HG03196 (cell line): ENCODE data around the gene HMSD.

Experiments used
- ATAC-seq: cut with Tn5 transposase; IDR thresholded peaks from one replicate; pipeline ENCODE4 v1.9.1; 2021; ENCODE audit not compliant: unreplicated experiment

The HMSD gene

GRCh38 chr18:63953811-63954210, 4.7 kb downstream of the HMSD start:
- ATAC-seq: no peak

- no peak for ATAC-seq
Measured at GRCh38 chr18:63956755-63957154, 7.7 kb downstream of the HMSD start.

GRCh38 chr18:63960891-63961290, 11.8 kb downstream of the HMSD start:
- no peak for ATAC-seq

GRCh38 chr18:63961435-63961980, 12.4 kb downstream of the HMSD start:
- no peak for ATAC-seq

- no peak for ATAC-seq
Measured at GRCh38 chr18:63962137-63962536, 13.0 kb downstream of the HMSD start.

GRCh38 chr18:63963615-63964256, 14.6 kb downstream of the HMSD start:
- ATAC-seq: no peak

- no peak for ATAC-seq
Measured at GRCh38 chr18:63964908-63965307, 15.8 kb downstream of the HMSD start.

- no peak for ATAC-seq
Measured at GRCh38 chr18:63965716-63966330, 16.7 kb downstream of the HMSD start.

- peak; percentile 89 for ATAC-seq
Measured at GRCh38 chr18:63969942-63970808, 21.1 kb downstream of the HMSD start, which contains the start of gene SERPINB8. Gene SERPINB8, plus strand, starts transcription at chr18:63970081. Its CDS starts 8,228 bp downstream, at chr18:63978309.

GRCh38 chr18:63970809-63971205, 21.7 kb downstream of the HMSD start:
- no peak for ATAC-seq

- ATAC-seq: no peak
Measured at GRCh38 chr18:63971320-63972001, 22.4 kb downstream of the HMSD start.

GRCh38 chr18:63972002-63972376, 22.9 kb downstream of the HMSD start:
- ATAC-seq: no peak

GRCh38 chr18:63974991-63975390, 25.9 kb downstream of the HMSD start:
- ATAC-seq: no peak

- no peak for ATAC-seq
Measured at GRCh38 chr18:63975628-63976027, 26.5 kb downstream of the HMSD start.

- ATAC-seq: no peak
Measured at GRCh38 chr18:63977040-63977439, 27.9 kb downstream of the HMSD start.

GRCh38 chr18:63979409-63979920, 30.4 kb downstream of the HMSD start:
- ATAC-seq: peak; percentile 67

- ATAC-seq: no peak
Measured at GRCh38 chr18:63980027-63980426, 30.9 kb downstream of the HMSD start.

GRCh38 chr18:63980896-63981460, 31.9 kb downstream of the HMSD start:
- no peak for ATAC-seq

GRCh38 chr18:63981719-63982118, 32.6 kb downstream of the HMSD start:
- ATAC-seq: no peak

- ATAC-seq: no peak
Measured at GRCh38 chr18:63982361-63982760, 33.3 kb downstream of the HMSD start.
